ENCODE data around the gene RNF113B.

The RNF113B gene

GRCh38 chr13:98173431-98174152, 3.5 kb downstream of the RNF113B start:
- no peak for DNase-seq

DNA sequence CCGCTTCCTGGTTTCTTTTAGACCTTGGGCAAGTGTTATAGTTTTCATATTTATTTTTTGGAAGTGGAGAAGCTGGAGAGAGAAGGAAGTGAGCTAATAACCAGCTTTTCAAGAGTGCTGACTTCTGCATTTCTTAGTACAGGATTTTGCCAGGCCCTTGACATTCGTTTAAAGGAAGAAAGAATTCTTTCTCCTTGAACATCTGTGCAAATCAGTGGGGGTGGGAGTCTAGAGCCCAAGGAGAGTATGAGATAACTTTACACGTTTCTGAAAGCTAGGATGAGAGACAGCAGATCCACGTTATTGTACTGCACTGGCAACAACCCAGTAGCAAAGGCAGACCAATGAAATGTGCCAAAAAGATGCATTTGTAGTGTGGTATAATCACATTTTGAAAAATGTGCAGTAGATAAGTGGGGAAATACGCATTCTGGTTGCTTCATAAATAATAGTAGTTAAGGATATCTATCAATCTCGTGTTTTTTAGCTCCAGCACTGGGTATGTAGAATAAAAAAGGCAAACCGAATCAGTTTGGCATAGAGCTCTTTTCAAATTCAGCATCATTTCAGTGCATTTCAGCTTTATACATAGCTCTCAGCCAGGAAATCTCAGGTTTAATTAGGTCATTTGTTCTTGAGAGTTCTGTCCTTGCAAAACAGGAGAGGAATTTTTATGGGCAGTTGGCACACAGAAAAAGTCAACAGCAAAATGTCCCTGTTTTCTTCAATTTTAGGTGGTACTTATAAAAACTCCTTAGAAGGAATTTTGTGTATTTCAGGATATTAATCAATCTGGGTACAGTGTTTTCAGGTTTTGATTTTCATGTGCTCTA, 4.3 kb downstream of the RNF113B start:
- DNase-seq, result no peak

GRCh38 chr13:98171900-98172589, 5.0 kb downstream of the RNF113B start:
- DNase-seq, result no peak

GRCh38 chr13:98169331-98169730, 7.7 kb downstream of the RNF113B start:
- DNase-seq, result no peak

DNA sequence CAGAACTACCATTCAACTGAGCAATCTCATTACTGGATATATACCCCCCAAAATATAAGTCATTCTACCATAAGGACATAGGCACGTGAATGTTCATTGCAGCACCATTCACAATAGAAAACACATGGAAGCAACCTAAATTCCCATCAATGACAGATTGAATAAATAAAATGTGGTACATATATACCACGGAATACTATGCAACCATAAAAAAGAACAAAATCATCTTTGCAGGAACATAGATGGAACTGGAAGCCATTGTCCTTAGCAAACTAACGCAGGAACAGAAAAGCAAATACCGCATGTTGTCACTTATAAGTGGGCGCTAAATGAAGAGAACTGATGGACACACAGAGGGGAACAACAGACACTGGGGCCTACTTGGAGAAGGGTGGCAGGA, 14.1 kb downstream of the RNF113B start:
- no peak for DNase-seq

DNA sequence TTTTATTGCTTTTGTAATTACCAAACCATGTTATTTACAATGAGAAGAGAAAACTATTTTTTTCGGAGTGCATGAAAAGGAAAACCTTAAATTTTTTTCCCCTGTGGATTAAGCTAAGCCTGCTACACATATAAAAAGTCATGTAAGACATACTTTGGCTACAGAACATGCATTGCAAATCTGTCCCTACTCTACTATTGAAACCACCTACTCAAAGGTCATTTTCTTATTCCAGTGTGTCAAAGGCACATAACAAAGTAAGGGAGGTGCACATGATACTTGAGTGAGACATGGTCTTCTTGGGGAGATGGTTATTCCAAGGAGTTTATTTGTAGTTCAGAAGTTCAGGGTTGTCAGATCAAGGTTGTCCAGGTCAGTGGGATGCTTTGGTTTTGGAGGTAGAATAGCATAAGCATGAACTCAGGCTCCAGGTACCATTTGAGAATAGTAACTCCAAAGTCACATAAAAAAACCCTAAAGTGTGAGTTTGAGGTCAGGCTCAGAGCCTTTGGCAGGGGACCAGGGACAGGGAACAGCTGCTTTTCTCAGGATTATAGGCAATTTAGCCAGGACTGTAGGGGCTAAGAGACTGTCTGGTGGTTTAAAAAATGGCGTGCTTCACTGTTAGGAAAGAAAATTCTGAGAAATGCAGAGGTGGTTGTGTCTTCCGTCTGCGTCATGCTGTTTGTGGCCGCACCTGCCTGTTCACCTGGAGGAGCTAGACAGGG, 18.7 kb downstream of the RNF113B start:
- no peak for DNase-seq

- no peak for DNase-seq
Observed at GRCh38 chr13:98157609-98158008, 19.5 kb downstream of the RNF113B start.

DNA sequence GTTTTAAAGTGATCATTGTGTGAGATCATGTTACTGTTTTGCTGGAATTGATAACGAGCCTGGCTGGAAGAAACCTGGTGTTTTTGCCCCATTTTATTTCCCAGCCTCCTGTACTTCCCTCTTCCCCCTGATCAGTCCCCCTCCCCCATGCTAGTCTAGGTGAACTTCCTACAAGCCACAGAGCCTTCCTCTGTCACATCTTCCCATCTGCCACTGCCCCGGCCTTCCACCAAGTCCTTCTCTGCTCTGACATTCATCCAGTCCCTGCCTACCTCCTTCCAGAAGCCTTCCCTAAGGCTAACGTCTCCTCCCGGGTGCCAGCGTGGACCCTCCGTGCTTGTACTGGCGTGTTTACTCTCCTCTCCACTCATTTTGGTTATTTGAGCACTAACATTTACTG, 19.9 kb downstream of the RNF113B start:
- DNase-seq, result no peak

- DNase-seq, result no peak
Observed at GRCh38 chr13:98156259-98156658, 20.8 kb downstream of the RNF113B start.

GRCh38 chr13:98155475-98156109, 21.5 kb downstream of the RNF113B start:
- no peak for DNase-seq

- no peak for DNase-seq
Observed at GRCh38 chr13:98150832-98151479, 26.1 kb downstream of the RNF113B start.

DNA sequence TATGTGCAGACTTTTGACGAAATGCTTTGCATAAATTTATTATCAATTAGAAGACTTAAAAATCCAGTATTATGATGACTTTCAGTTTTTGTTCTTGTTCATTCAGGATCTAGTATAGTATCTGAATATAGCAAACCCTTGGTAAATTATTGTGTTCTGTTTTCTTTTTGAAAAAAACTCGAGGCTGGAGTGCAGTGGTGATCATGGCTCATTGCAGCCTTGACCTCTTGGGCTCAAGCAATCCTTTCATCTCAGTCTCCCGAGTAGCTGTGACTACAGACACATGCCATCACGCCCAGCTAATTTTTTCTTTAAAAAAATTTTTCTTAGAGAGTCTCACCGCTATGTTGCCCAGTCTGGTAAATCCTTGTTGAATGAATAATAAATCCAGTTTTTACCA, 29.5 kb downstream of the RNF113B start:
- DNase-seq, result no peak

- no peak for DNase-seq
Observed at GRCh38 chr13:98144801-98145350, 32.2 kb downstream of the RNF113B start.

DNA sequence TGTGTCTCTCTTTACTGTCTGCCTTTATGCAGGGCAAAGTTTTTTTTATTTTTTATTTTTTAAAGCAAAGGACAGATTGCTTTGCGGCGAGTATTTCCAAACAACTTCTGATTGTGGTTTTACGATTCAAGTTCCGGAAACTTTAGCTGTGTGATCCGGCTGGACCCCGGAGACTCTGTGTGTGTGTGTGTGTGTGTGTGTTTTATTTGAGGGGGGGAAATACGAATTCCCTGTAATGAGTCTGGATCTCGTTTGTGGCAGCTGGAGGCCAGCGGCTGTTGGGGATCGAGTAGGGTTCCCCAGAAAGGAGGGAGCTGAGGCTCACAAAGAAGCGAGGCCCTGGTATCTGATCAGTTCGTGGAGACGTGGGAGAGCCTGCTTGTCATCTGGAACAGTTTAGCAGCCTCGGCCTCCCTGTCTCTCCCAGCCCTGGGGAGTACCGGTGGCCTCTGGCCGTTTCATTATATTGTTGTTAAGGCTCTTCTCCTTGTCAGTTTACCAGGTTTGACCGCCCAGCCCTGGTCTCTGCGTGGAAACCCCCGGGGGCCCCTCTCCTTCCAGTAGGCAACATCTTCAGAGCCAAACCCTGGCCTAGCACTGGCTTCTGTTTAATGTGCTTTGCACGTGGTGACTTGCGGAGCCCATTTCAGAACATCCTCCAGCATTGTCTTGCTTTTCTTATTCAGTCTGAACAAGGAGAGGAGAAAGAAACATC, 32.9 kb downstream of the RNF113B start:
- DNase-seq, result no peak

GRCh38 chr13:98143601-98144026, 33.5 kb downstream of the RNF113B start:
- DNase-seq, result no peak

DNA sequence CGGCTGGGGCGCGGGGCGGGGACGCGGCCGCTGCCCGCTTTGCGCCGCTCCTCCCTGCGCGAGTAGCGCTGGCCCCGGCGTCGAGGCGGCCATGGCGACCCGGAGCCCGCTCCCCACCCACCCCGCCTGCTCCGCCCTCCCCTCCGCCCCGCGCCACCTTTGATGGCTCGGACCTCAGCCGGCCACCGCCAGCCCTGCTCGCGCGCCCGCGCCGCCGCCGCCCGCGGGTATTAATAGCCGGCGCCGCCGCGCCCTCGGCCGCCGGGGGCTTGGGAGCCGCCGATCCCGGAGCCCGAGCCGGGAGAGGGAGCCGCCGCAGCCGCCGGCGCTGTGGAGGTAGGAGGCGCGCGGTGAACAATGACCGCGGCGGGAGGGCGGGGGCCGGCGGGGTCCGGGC, 33.9 kb downstream of the RNF113B start:
- no peak for DNase-seq

DNA sequence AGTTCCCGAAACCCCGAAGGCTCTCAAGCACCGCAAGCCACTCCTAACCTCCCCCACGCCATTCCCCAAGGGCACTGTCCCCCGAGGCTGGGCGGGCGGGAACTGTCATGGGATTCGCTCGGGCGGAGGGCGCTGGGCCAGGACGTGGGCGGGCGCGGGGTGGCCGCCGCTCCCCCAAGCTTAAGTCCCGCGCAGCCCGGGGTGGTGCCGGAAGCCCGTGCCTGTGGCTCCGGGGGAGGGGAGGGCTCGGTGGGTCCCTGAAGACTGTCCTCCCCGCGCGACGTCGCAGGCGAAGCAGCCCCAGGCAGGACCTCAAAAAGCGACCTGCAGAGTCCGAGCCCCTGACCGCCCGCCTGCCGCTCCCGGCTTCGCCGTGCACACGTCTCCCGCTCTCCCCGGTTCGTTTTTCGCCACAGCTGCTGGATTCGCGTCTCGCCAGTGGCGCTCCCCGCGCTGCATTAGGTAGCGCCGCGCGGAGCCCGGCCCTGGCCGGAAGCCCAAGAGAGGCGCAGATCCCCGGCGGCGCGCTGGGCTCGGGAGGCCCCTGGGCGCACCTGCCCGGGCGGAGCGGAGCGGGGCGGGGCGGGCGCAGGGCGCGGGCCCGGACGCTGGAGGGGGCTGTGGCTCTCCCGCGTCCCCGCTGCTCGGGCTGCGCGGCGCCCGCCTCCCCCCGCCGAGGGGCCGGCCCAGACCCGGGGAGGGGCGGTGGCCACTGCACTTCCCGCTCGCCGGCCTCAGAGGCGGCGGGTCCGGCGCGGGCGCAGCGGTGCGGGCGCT, 34.5 kb downstream of the RNF113B start, which contains the start of gene FARP1:
Gene FARP1 (plus strand): TSS at position 715 of the 777 bp plus-strand sequence. CDS start 70,149 bp downstream, outside the sequence.
- DNase-seq, result peak; percentile 85

DNA sequence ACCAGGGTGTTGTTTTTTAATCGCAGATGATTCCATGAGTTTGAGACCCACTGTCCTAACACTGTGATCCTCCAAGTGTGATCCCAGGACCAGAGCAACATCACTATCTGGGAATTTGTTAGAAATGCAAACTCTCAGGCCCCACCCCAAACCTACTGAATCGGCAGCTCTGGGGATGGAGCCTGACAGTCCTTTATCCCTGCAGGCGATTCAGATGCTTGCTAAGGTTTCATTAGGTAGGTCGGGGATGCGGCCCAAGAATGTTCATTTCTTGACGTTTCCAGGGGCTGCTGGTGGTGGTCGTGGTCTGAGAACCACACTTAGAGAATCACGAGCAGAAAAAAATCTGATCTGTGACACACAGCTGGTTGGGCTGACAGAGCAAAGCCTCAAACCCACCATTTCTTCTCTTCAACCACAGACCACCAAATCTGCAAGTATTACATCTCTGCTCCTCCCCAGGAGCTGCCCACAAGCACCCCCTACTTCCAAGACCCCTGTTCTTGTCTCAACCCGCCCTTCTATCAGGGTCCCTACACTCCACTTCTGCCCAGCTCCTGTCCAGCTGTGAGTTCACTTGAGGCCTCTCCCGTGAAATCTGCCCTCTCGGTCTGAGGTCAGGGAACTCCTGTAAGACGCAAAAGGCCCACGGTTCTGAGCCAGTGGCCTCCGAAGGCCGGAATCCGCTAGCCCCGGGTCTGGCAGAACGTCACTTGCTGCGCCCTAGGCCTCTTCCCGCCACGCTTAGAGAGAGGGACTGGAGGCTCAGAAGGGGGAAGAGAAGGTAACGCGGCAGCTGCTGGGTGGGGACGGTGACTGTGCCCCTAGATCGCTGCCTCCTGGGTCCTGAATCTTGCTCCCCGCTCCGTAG, 35.3 kb downstream of the RNF113B start:
- DNase-seq, result no peak

DNA sequence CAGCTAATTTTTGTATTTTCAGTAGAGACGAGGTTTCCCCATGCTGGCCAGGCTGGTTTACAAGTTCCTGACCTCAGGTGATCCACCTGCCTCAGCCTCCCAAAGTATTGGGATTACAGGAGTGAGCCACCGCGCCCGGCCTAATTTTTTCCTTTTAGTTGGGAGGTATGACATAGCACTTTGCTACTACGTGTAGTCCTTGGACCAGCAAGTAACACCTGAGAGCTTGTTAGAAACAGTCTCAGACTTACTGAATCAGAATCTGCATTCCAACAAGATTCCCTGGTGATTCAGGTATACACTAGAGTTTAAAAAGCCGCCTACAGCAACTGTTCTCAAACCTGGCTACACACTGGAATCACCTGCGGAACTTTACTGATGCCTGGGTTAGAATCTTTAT, 36.0 kb downstream of the RNF113B start:
- no peak for DNase-seq

All from NCI-H774 (cell line).